Measurements from ENCODE around the gene TPCN1. TPM values are rescaled to one million over a fixed set of nuclear protein-coding genes. Genes with fewer than 3 reads are reported as not detected.

TPCN1 gene
- total RNA-seq, 4 donors from 2014 or later = 66.7 to 199 (median 112) TPM

GRCh38 chr12:113253532-113254285 lies 32.4 kb downstream of the TPCN1 start:
- DNase-seq = peak in 1 of 3 donors; percentile 20
- Histone ChIP-seq H3K9me3 (peaks cover 0 to 12% (median 0%) of the 10 kb centered on the region in 4 donors), H3K36me3 (peaks cover 0 to 41% (median 0%) of the 10 kb centered on the region in 3 donors), H3K27ac (peak overlapping the region in 1 of 4 donors; percentile 44), H3K4me1 (peaks cover 0 to under 1% (median 0%) of the 10 kb centered on the region in 4 donors), H3K27me3 (no peaks in the 10 kb centered on the region), H3K4me3 (no peak overlapping the region)
- TF ChIP-seq CTCF (IDR thresholded peaks at IDR 0.05) = no peak
- no peak for TF ChIP-seq POLR2A (IDR thresholded peaks at IDR 0.05)

- Histone ChIP-seq H3K4me1 (peaks cover 0 to 7% (median 2%) of the 10 kb centered on the region in 4 donors), H3K9me3 (peaks cover 0 to 12% (median 0%) of the 10 kb centered on the region in 4 donors), H3K36me3 (peaks cover 0 to 36% (median 0%) of the 10 kb centered on the region in 3 donors), H3K4me3 (no peak overlapping the region), H3K27me3 (no peaks in the 10 kb centered on the region), H3K27ac (no peak overlapping the region)
- TF ChIP-seq POLR2A (IDR thresholded peaks at IDR 0.05) = no peak
- TF ChIP-seq CTCF (IDR thresholded peaks at IDR 0.05) = no peak
- no peak for DNase-seq
Measured at GRCh38 chr12:113254298-113254697, 33.0 kb downstream of the TPCN1 start.

- Histone ChIP-seq H3K4me1 (peaks cover 0 to 23% (median 2%) of the 10 kb centered on the region in 4 donors), H3K36me3 (peaks cover 0 to 5% (median 0%) of the 10 kb centered on the region in 3 donors), H3K9me3 (peaks cover 0 to 8% (median 0%) of the 10 kb centered on the region in 4 donors), H3K4me3 (no peak overlapping the region), H3K27ac (no peak overlapping the region), H3K27me3 (no peaks in the 10 kb centered on the region)
- no peak for DNase-seq
- no peak for TF ChIP-seq POLR2A (IDR thresholded peaks at IDR 0.05)
- TF ChIP-seq CTCF (IDR thresholded peaks at IDR 0.05) = no peak
Measured at GRCh38 chr12:113257564-113257963, 36.3 kb downstream of the TPCN1 start.

GRCh38 chr12:113260127-113260526 lies 38.9 kb downstream of the TPCN1 start:
- H3K4me3 ChIP-seq = no peak overlapping the region
- no peaks in the 10 kb centered on the region for H3K9me3 ChIP-seq
- H3K27ac ChIP-seq = peak overlapping the region; percentile 16 to 73 (median 59)
- peak in 1 of 3 donors; percentile 46 for DNase-seq
- peaks cover 0 to 10% (median 0%) of the 10 kb centered on the region in 3 donors for H3K36me3 ChIP-seq
- H3K27me3 ChIP-seq = no peaks in the 10 kb centered on the region
- TF ChIP-seq POLR2A (IDR thresholded peaks at IDR 0.05) = no peak
- TF ChIP-seq CTCF (IDR thresholded peaks at IDR 0.05) = no peak
- peaks cover 0 to 23% (median 2%) of the 10 kb centered on the region in 4 donors for H3K4me1 ChIP-seq

GRCh38 chr12:113260636-113261300 lies 39.5 kb downstream of the TPCN1 start:
- Histone ChIP-seq H3K4me3 (no peak overlapping the region), H3K4me1 (peaks cover 0 to 23% (median 2%) of the 10 kb centered on the region in 4 donors), H3K27ac (peak overlapping the region; percentile 16 to 73 (median 59)), H3K27me3 (no peaks in the 10 kb centered on the region), H3K36me3 (peaks cover 0 to 13% (median 0%) of the 10 kb centered on the region in 3 donors), H3K9me3 (no peaks in the 10 kb centered on the region)
- DNase-seq = peak in 1 of 3 donors; percentile 5
- no peak for TF ChIP-seq CTCF (IDR thresholded peaks at IDR 0.05)
- TF ChIP-seq POLR2A (IDR thresholded peaks at IDR 0.05) = no peak

All from Peyer's patch (tissue), 4 donors.